HCT116 (cell line): ENCODE measurements around the gene RRP12. TPM values are rescaled to one million over a fixed set of nuclear protein-coding genes. Genes with fewer than 3 reads are reported as not detected.

ENCODE experiments used
- ATAC-seq: fragments of 200-7000 bp; cut with Tn5 transposase; 2 replicates; pipeline ENCODE4 v1.9.1; 2020; ENCODE audit warnings: mild to moderate bottlenecking, moderate library complexity
- BruUV-seq: library from RNA; stranded (reverse); fragments of 400-500 nt; replicated peaks from 2 replicates; lab custom pipeline; 2021; lab: Mats Ljungman, UMichigan
- CTCF ChIA-PET: fragments of 300-600 bp; sonication (Branson Sonifier 250); formaldehyde crosslinking; loops from one replicate; lab custom pipeline; 2021; ENCODE audit warnings: antibody characterized with exemption; lab: Charles Lee
- POLR2A ChIA-PET: fragments of 300-600, 350-600 bp; sonication (Branson Sonifier 250); formaldehyde crosslinking; loops from one replicate; lab custom pipeline; 2021; ENCODE audit warnings: antibody characterized with exemption; lab: Charles Lee
- RAD21 ChIA-PET, 2 experiments: fragments of 300-600 bp; sonication (Branson Sonifier 250); formaldehyde crosslinking; loops; one replicate each; lab custom pipeline; 2023; ENCODE audit warnings: low total read pairs in 2 of 2; ENCODE audit not compliant: uncharacterized antibody in 2 of 2, unreplicated experiment in 2 of 2, low non-redundant PET in 1 of 2; lab: Charles Lee
- DNase-seq: peaks from one replicate; pipeline ENCODE4 v3.0.0-alpha.2; 2010; ENCODE audit warnings: low read depth, low spot score
- H2AFZ ChIP-seq: fragments of 200-600 bp; shearing (Covaris generic), sonication (generic); 2 replicates; pipeline ENCODE4 v1.6.1; 2017; ENCODE audit warnings: low read depth, mixed run types, mixed read lengths, antibody characterized with exemption, low read length; ENCODE audit not compliant: poor library complexity, severe bottlenecking
- H3K27ac ChIP-seq: 2 replicates; pipeline ENCODE4 v1.5.1; 2012; ENCODE audit warnings: low read depth, low read length
- H3K27me3 ChIP-seq: fragments of 200-600 bp; sonication (generic); 2 replicates; pipeline ENCODE4 v1.6.1; 2016; ENCODE audit warnings: mixed run types, low read length, mixed read lengths; ENCODE audit not compliant: insufficient read depth
- H3K36me3 ChIP-seq, 2 experiments: fragments of 200-500 bp in 1 of 2; fragments of 200-600 bp in 1 of 2; sonication (Bioruptor generic) in 1 of 2; sonication (generic) in 1 of 2; 2 replicates each; pipeline versions ENCODE4 v1.5.1 to v1.6.1; 2014 to 2016; ENCODE audit warnings: low read length in 2 of 2, inconsistent platforms in 1 of 2, mixed read lengths in 1 of 2, mixed run types in 1 of 2; ENCODE audit not compliant: insufficient read depth in 2 of 2, control insufficient read depth in 1 of 2
- H3K4me1 ChIP-seq, 2 experiments: fragments of 200-600 bp in 1 of 2; sonication (generic) in 1 of 2; 2 replicates each; pipeline versions ENCODE4 v1.5.1 to v1.6.1; 2012 to 2017; ENCODE audit warnings: low read length in 2 of 2, inconsistent platforms in 1 of 2, mild to moderate bottlenecking in 1 of 2, mixed read lengths in 1 of 2, mixed run types in 1 of 2, moderate library complexity in 1 of 2; ENCODE audit not compliant: insufficient read depth in 2 of 2, control insufficient read depth in 1 of 2
- H3K4me2 ChIP-seq: fragments of 200-600 bp; sonication (generic); 2 replicates; pipeline ENCODE4 v1.6.1; 2017; ENCODE audit warnings: mixed run types, low read length, mixed read lengths
- H3K4me3 ChIP-seq, 2 experiments: fragments of 200-600 bp in 1 of 2; sonication (generic) in 1 of 2; replicated peaks in 1 of 2; 2 replicates each; pipeline ENCODE4 v1.5.1; 2011 to 2016; ENCODE audit warnings: low read length in 2 of 2, control low read depth in 1 of 2, low read depth in 1 of 2, mild to moderate bottlenecking in 1 of 2, mixed read lengths in 1 of 2, mixed run types in 1 of 2
- H3K79me2 ChIP-seq: fragments of 200-600 bp; sonication (generic); 2 replicates; pipeline ENCODE4 v1.6.1; 2017; ENCODE audit warnings: mild to moderate bottlenecking, mixed run types, low read length, moderate library complexity, mixed read lengths; ENCODE audit not compliant: insufficient read depth
- H3K9ac ChIP-seq: fragments of 200-600 bp; sonication (generic); 2 replicates; pipeline ENCODE4 v1.6.1; 2016; ENCODE audit warnings: low read length, mixed read lengths
- H3K9me2 ChIP-seq: fragments of 200-600 bp; sonication (generic), shearing (Covaris generic); 2 replicates; pipeline ENCODE4 v1.6.1; 2017; ENCODE audit warnings: mixed run types, mild to moderate bottlenecking, moderate library complexity; ENCODE audit not compliant: insufficient read depth
- H3K9me3 ChIP-seq, 2 experiments: fragments of 200-500 bp in 1 of 2; fragments of 200-600 bp in 1 of 2; sonication (Bioruptor generic) in 1 of 2; sonication (generic) in 1 of 2; 2 replicates each; pipeline ENCODE4 v1.6.1; 2014 to 2017; ENCODE audit warnings: low read length in 2 of 2, mixed read lengths in 2 of 2, inconsistent platforms in 1 of 2, low read depth in 1 of 2, mild to moderate bottlenecking in 1 of 2, mixed run types in 1 of 2, moderate library complexity in 1 of 2; ENCODE audit not compliant: control insufficient read depth in 1 of 2, insufficient read depth in 1 of 2
- H4K20me1 ChIP-seq: fragments of 200-600 bp; sonication (generic), shearing (Covaris generic); 2 replicates; pipeline ENCODE4 v1.6.1; 2017; ENCODE audit warnings: mixed run types, mild to moderate bottlenecking, moderate library complexity; ENCODE audit not compliant: insufficient read depth
- EZH2 ChIP-seq: fragments of 200-600 bp; sonication (generic); IDR thresholded peaks from 2 replicates; pipeline ENCODE4 v1.6.1; 2017; ENCODE audit warnings: antibody characterized with exemption, mixed run types
- EZH2phosphoT487 ChIP-seq: fragments of 200-600 bp; IDR thresholded peaks from 2 replicates; pipeline ENCODE4 v1.6.1; 2018; ENCODE audit warnings: antibody characterized with exemption, borderline replicate concordance
- SIN3A ChIP-seq: IDR thresholded peaks from 2 replicates; pipeline ENCODE4 v1.6.1; 2012; ENCODE audit warnings: low read depth
- intact Hi-C: fragments of 100-400 bp; cut with micrococcal nuclease; formaldehyde crosslinking; loops from 2 replicates; pipeline ENCODE4 v1.10.0; 2022
- total RNA-seq: library from RNA; stranded (reverse); gene quantifications from one replicate; pipeline ENCODE4 v1.2.1, GENCODE V29; 2021; ENCODE audit not compliant: unreplicated experiment
- TF ChIP-seq, protein P1 (sequence below): IDR thresholded peaks from 2 replicates; pipeline ENCODE4 v1.6.1; 2011; ENCODE audit warnings: mild to moderate bottlenecking, low read length, moderate library complexity; ENCODE audit not compliant: insufficient replicate concordance; ENCODE audit errors: extremely low read depth

RRP12 gene
- total RNA-seq, 1 experiment from 2014 or later, result 67.0 TPM

DNA sequence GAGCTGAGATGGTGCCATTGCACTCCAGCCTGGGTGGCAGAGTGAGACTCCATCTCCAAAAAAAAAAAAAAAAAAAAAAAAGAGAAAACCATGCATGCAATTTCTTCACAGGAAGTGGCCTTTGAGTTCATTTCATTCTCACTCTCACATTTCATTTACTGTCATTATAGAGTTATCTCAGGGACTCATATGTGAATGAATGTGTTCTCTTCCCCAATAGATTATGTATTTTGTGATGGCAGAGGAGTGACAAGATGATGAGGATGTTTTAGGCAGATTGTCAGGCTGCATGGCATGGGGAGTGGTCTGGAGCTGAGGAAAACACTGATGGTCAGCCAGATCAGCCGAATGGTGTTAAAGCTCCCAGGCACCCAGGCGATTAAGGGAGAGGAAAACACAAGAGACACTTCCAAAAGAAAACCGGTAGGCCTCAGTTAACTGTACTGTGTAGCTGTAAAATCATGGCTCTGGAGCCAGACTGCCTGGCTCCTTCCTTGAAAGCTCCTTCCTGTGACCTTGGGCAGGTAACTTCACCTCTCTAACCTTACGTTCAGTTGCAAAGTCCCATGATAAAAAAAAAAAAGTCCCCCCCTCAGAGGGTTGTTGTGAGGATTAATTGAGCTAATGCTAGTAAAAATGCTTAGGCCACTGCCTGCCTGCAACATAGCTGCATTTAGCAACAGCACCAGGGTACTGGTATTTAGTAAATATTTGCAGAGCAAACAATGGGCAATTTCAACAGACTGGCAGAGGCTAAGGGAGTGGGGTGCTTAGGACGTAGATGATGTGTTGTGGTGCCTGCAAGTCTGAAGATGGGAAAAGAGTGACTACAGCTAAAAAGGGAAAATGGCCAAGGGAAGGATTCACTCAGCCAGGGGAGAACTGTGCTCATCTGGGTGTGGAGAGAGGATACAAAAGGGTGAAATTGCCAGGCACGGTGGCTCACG is 73.5 kb downstream of the RRP12 start (continued):
- TF ChIP-seq, protein P1, sequence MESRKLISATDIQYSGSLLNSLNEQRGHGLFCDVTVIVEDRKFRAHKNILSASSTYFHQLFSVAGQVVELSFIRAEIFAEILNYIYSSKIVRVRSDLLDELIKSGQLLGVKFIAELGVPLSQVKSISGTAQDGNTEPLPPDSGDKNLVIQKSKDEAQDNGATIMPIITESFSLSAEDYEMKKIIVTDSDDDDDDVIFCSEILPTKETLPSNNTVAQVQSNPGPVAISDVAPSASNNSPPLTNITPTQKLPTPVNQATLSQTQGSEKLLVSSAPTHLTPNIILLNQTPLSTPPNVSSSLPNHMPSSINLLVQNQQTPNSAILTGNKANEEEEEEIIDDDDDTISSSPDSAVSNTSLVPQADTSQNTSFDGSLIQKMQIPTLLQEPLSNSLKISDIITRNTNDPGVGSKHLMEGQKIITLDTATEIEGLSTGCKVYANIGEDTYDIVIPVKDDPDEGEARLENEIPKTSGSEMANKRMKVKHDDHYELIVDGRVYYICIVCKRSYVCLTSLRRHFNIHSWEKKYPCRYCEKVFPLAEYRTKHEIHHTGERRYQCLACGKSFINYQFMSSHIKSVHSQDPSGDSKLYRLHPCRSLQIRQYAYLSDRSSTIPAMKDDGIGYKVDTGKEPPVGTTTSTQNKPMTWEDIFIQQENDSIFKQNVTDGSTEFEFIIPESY, result no peak

DNA sequence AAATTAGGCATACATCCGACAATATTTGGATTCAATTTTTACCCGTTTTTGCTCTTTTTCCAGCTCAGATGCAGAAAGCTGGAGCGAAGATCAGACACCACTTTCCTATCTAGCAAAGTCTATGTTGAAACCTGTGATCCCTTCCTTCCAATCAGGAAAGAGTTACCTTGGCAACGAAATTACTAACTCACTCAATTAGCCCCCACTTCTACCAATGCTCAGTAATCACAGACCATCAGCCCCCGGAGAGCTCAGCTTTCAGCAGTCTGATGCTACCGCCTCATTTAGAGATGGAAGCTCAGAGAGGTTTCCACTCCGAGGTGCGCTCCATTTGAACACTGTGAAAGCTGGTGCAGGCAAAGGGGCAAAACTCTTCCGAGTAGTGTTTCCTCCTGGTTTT is 75.4 kb downstream of the RRP12 start:
- Histone ChIP-seq H2AFZ (no peak overlapping the region), H3K9me2 (no peaks in the 10 kb centered on the region), H3K79me2 (no peaks in the 10 kb centered on the region), H3K4me3 (no peak overlapping the region), H3K36me3 (no peaks in the 10 kb centered on the region), H4K20me1 (no peaks in the 10 kb centered on the region), H3K4me1 (peaks cover 19 to 23% of the 10 kb centered on the region in 2 experiments), H3K4me2 (no peak overlapping the region), H3K27ac (no peak overlapping the region), H3K9ac (no peak overlapping the region), H3K27me3 (no peaks in the 10 kb centered on the region), H3K9me3 (no peaks in the 10 kb centered on the region)
- ChIA-PET CTCF (no interaction called here), POLR2A (no interaction called here), RAD21 (no interaction called here)
- ATAC-seq (no peak), DNase-seq (no peak)
- TF ChIP-seq EZH2phosphoT487 (no peak), EZH2 (no peak), SIN3A (no peak)
- TF ChIP-seq, protein P1, result no peak
- no TSS peak for BruUV-seq
- intact Hi-C loops, result no loop called here
